HG03060 (cell line): ENCODE results near the gene SSTR1.

ENCODE experiments used
- ATAC-seq: cut with Tn5 transposase; IDR thresholded peaks from one replicate; pipeline ENCODE4 v1.9.1; 2021; ENCODE audit warnings: low read depth, moderate number of reproducible peaks; ENCODE audit not compliant: unreplicated experiment

The SSTR1 gene

GRCh38 chr14:38201137-38201828 lies 6.4 kb upstream of the SSTR1 start:
- no peak for ATAC-seq

GRCh38 chr14:38202444-38203191 lies 5.1 kb upstream of the SSTR1 start:
- no peak for ATAC-seq

- no peak for ATAC-seq
These were observed 3.6 kb upstream of the SSTR1 start for GRCh38 chr14:38203929-38204718.

GRCh38 chr14:38204719-38205115 lies 3.0 kb upstream of the SSTR1 start:
- no peak for ATAC-seq

- ATAC-seq: no peak
These were observed 2.4 kb upstream of the SSTR1 start for GRCh38 chr14:38205119-38205813.

GRCh38 chr14:38205949-38206665 lies 1.6 kb upstream of the SSTR1 start:
- no peak for ATAC-seq

GRCh38 chr14:38206689-38207376 lies 871 bp upstream of the SSTR1 start:
- ATAC-seq: no peak

- no peak for ATAC-seq
These were observed 348 bp upstream of the SSTR1 start for GRCh38 chr14:38207377-38207735.

- ATAC-seq: no peak
These were observed 1.2 kb downstream of the SSTR1 start for GRCh38 chr14:38208618-38209562.

GRCh38 chr14:38209572-38210557 lies 2.2 kb downstream of the SSTR1 start:
- no peak for ATAC-seq

GRCh38 chr14:38210587-38211216 lies 3.0 kb downstream of the SSTR1 start:
- ATAC-seq: no peak

GRCh38 chr14:38211255-38211735 lies 3.6 kb downstream of the SSTR1 start:
- no peak for ATAC-seq

GRCh38 chr14:38212111-38212510 lies 4.4 kb downstream of the SSTR1 start:
- ATAC-seq: no peak

- no peak for ATAC-seq
These were observed 5.3 kb downstream of the SSTR1 start for GRCh38 chr14:38213001-38213400.

GRCh38 chr14:38217553-38217952 lies 9.8 kb downstream of the SSTR1 start:
- no peak for ATAC-seq

- ATAC-seq: no peak
These were observed 13.4 kb downstream of the SSTR1 start for GRCh38 chr14:38221077-38221476.

- ATAC-seq: no peak
These were observed 16.6 kb downstream of the SSTR1 start for GRCh38 chr14:38224338-38224737.
